Measurements from ENCODE around the gene TEKT5. TPM values are rescaled to one million over a fixed set of nuclear protein-coding genes. Genes with fewer than 3 reads are reported as not detected.
A peak's percentile ranks its signal among the peaks of the same experiment; 100 is the strongest.

Gene TEKT5
- total RNA-seq, 2 donors from 2014 or later = 0.31 TPM; not detected in 1

- TF ChIP-seq CTCF (conservative IDR thresholded peaks at IDR 0.05) = no peak
- no peak overlapping the region for H3K27ac Mint-ChIP-seq
- Histone ChIP-seq H3K9ac (ENCODE audit: extremely low read depth, low read length, poor library complexity, severe bottlenecking) (no peak overlapping the region), H3K27me3 (ENCODE audit: control insufficient read depth, insufficient read depth, low read length, poor library complexity, severe bottlenecking) (peaks cover 6% of the 10 kb centered on the region), H3K4me1 (ENCODE audit: control insufficient read depth, insufficient read depth, low read length) (peaks cover 19% of the 10 kb centered on the region), H3K4me3 (ENCODE audit: low read length) (no peak overlapping the region), H3K9me3 (ENCODE audit: control insufficient read depth, low read length) (no peaks in the 10 kb centered on the region), H3K27ac (ENCODE audit: low read depth, low read length) (no peak overlapping the region), H3K36me3 (ENCODE audit: control insufficient read depth, insufficient read depth, low read length) (no peaks in the 10 kb centered on the region)
- no peak for DNase-seq
- no peaks in the 10 kb centered on the region for H3K36me3 Mint-ChIP-seq (ENCODE audit: low read depth)
- H3K4me3 Mint-ChIP-seq = peak overlapping the region; percentile 47
- peaks cover 30% of the 10 kb centered on the region for H3K27me3 Mint-ChIP-seq (ENCODE audit: insufficient read depth)
- 84 to 86% methylated on average over 6 of the region's 6 CpGs for WGBS, 2 experiments (ENCODE audit: insufficient coverage in 1 of 2, insufficient read length in 1 of 2)
- H3K4me1 Mint-ChIP-seq = peaks cover 39% of the 10 kb centered on the region
- H3K9me3 Mint-ChIP-seq = no peaks in the 10 kb centered on the region
These were observed 74.6 kb downstream of the TEKT5 start for GRCh38 chr16:10620120-10620519.

- Histone ChIP-seq H3K36me3 (ENCODE audit: control insufficient read depth, insufficient read depth, low read length) (no peaks in the 10 kb centered on the region), H3K27me3 (ENCODE audit: control insufficient read depth, insufficient read depth, low read length, poor library complexity, severe bottlenecking) (peaks cover 6% of the 10 kb centered on the region), H3K27ac (ENCODE audit: low read depth, low read length) (no peak overlapping the region), H3K9ac (ENCODE audit: extremely low read depth, low read length, poor library complexity, severe bottlenecking) (no peak overlapping the region), H3K9me3 (ENCODE audit: control insufficient read depth, low read length) (no peaks in the 10 kb centered on the region), H3K4me3 (ENCODE audit: low read length) (no peak overlapping the region), H3K4me1 (ENCODE audit: control insufficient read depth, insufficient read depth, low read length) (peaks cover 19% of the 10 kb centered on the region)
- Mint-ChIP-seq H3K4me1 (peaks cover 39% of the 10 kb centered on the region), H3K9me3 (no peaks in the 10 kb centered on the region), H3K36me3 (ENCODE audit: low read depth) (no peaks in the 10 kb centered on the region), H3K27ac (no peak overlapping the region), H3K27me3 (ENCODE audit: insufficient read depth) (peaks cover 30% of the 10 kb centered on the region), H3K4me3 (peak overlapping the region; percentile 47)
- WGBS, 2 experiments (ENCODE audit: insufficient coverage in 1 of 2, insufficient read length in 1 of 2) = 63 to 73% methylated on average over 10 to 25 of the region's 25 CpGs
- DNase-seq = peak; percentile 86
- TF ChIP-seq CTCF (conservative IDR thresholded peaks at IDR 0.05) = no peak
These were observed 75.4 kb downstream of the TEKT5 start for GRCh38 chr16:10619271-10619849.

- no peak for TF ChIP-seq CTCF (conservative IDR thresholded peaks at IDR 0.05)
- no peak for DNase-seq
- Histone ChIP-seq H3K9me3 (ENCODE audit: control insufficient read depth, low read length) (no peaks in the 10 kb centered on the region), H3K4me3 (ENCODE audit: low read length) (no peak overlapping the region), H3K27me3 (ENCODE audit: control insufficient read depth, insufficient read depth, low read length, poor library complexity, severe bottlenecking) (peaks cover 6% of the 10 kb centered on the region), H3K36me3 (ENCODE audit: control insufficient read depth, insufficient read depth, low read length) (no peaks in the 10 kb centered on the region), H3K27ac (ENCODE audit: low read depth, low read length) (no peak overlapping the region), H3K4me1 (ENCODE audit: control insufficient read depth, insufficient read depth, low read length) (peaks cover 19% of the 10 kb centered on the region), H3K9ac (ENCODE audit: extremely low read depth, low read length, poor library complexity, severe bottlenecking) (no peak overlapping the region)
- Mint-ChIP-seq H3K27me3 (ENCODE audit: insufficient read depth) (peaks cover 32% of the 10 kb centered on the region), H3K4me1 (peaks cover 37% of the 10 kb centered on the region), H3K27ac (no peak overlapping the region), H3K4me3 (peak overlapping the region; percentile 47), H3K36me3 (ENCODE audit: low read depth) (no peaks in the 10 kb centered on the region), H3K9me3 (no peaks in the 10 kb centered on the region)
- WGBS, 2 experiments (ENCODE audit: insufficient coverage in 1 of 2, insufficient read length in 1 of 2) = 74 to 75% methylated on average over 5 to 13 of the region's 13 CpGs
These were observed 76.0 kb downstream of the TEKT5 start for GRCh38 chr16:10618710-10619209.

Data from endodermal cell (in vitro differentiated cells).